ES-I3 (cell line): ENCODE results near the gene C21orf91.
"Not testable (repeated sequence)": the region's sequence is repeated elsewhere in the genome, so short reads cannot be mapped to it uniquely, and the experiment has no call there.

Experiments used
- H3K36me3 ChIP-seq: 2 replicates; pipeline ENCODE4 v1.6.1; 2013; ENCODE audit warnings: mild to moderate bottlenecking, low read length, control low read depth, moderate library complexity; ENCODE audit not compliant: insufficient read depth
- H3K4me1 ChIP-seq: 2 replicates; pipeline ENCODE4 v1.6.1; 2013; ENCODE audit warnings: mild to moderate bottlenecking, control low read depth, low read length; ENCODE audit not compliant: insufficient read depth
- H3K9ac ChIP-seq: 2 replicates; pipeline ENCODE4 v1.6.1; 2013; ENCODE audit warnings: low read depth, mild to moderate bottlenecking, low read length, moderate library complexity
- H3K9me3 ChIP-seq: 2 replicates; pipeline ENCODE4 v1.6.1; 2013; ENCODE audit warnings: mild to moderate bottlenecking, low read length, moderate library complexity; ENCODE audit not compliant: control insufficient read depth, insufficient read depth

Gene C21orf91

DNA sequence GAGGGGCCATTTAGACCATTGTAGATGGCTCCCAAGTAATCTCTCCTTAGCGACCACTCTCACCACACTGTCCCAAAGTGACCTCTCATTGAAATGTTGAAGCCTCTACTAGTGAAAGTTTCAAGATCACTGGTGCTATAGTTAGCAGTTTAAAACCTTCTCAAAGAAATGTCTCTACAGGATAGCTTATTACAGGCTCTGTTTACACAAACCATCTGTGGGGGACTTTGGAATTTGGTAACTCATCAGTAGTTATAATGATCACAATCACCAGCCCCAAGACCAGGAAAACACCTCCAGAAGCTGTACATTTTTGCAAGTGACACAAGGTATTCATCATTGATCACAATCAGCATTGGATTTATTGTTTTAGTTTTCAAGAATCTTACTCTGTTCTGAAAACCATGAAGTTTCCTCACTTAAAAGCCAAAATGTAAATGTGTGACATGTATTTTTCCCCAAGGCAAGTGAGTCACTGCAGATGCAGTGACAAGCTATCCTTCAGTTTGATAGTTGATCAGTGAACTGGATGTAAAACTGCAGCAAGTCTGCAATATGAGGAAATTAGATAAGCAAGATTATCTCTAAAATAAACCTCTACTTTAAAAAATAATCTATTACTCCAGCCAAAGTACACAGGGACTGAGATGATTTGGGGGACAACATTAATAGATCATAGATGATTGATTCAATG lies 41.9 kb downstream of the C21orf91 start:
- Histone ChIP-seq H3K9me3 (no peaks in the 10 kb centered on the region), H3K9ac (no peak overlapping the region), H3K4me1 (peaks cover 3% of the 10 kb centered on the region; the same call in 1 of the 2 replicates), H3K36me3 (peaks cover under 1% of the 10 kb centered on the region)

DNA sequence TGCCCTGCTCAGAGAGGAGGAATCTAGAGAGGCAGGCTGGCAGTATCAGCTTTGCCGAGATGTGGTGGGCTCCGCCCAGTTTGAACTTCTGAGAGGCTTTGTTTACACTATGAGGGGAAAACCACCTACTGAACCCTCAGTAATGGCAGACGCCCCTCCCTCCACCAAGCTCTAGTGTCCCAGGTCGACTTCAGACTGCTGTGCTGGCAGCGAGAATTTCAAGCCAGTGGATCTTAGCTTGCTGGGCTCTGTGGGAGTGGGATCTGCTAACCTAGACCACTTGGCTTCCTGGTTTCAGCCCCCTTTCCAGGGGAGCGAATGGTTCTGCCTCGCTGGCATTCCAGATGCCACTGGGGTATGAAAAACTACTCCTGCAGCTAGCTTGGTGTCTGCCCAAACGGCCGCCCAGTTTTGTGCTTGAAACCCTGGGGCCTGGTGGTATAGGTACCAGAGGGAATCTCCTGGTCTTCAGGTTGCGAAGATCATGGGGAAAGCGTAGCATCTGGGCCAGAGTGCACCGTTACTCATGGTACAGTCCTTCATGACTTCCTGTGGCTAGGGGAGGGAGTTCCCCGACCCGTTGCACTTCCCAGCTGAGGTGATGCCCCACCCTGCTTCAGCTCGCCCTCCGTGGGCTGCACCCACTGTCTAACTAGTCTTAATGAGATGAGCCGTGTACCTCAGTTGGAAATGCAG lies 43.6 kb downstream of the C21orf91 start:
- Histone ChIP-seq H3K9ac (no peak overlapping the region), H3K4me1 (no peaks in the 10 kb centered on the region), H3K36me3 (no peaks in the 10 kb centered on the region), H3K9me3 (no peaks in the 10 kb centered on the region)

DNA sequence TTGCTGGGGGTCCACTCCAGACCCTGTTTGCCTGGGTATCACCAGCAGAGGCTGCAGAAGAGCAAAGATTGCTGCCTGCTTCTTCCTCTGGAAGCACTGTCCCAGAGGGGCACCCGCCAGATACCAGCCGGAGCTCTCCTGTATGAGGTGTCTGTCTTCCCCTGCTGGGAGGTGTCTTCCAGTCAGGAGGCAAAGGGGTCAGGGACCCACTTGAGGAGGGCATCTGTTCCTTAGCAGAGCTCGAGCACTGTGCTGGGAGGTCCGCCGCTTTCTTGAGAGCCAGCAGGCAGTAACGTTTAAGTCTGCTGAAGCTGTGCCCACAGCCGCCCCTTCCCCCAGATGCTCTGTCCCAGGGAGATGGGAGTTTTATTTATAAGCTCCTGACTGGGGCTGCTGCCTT lies 44.1 kb downstream of the C21orf91 start:
- H3K4me1 ChIP-seq, H3K36me3 ChIP-seq, H3K9me3 ChIP-seq, H3K9ac ChIP-seq: not testable (repeated sequence)

DNA sequence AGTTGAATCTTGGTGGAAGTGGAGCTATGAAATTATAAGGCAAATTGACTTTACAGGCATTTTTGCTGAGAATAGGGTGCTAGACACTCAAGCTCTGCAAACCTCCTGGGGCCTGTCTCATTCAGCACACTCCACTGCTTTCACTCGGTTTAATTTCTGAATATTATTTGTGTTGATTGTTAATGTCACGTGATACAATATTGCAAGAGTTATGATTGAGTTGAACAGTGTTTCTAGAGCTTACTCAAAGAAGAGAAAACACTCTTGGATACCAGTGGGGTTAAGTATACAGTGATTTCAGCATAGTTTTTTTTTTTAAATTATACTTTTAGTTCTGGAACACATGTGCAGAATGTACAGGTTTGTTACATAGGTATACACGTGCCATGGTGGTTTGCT lies 49.7 kb downstream of the C21orf91 start:
- no peaks in the 10 kb centered on the region for H3K36me3 ChIP-seq
- no peak overlapping the region for H3K9ac ChIP-seq
- H3K9me3 ChIP-seq = no peaks in the 10 kb centered on the region
- no peaks in the 10 kb centered on the region for H3K4me1 ChIP-seq

DNA sequence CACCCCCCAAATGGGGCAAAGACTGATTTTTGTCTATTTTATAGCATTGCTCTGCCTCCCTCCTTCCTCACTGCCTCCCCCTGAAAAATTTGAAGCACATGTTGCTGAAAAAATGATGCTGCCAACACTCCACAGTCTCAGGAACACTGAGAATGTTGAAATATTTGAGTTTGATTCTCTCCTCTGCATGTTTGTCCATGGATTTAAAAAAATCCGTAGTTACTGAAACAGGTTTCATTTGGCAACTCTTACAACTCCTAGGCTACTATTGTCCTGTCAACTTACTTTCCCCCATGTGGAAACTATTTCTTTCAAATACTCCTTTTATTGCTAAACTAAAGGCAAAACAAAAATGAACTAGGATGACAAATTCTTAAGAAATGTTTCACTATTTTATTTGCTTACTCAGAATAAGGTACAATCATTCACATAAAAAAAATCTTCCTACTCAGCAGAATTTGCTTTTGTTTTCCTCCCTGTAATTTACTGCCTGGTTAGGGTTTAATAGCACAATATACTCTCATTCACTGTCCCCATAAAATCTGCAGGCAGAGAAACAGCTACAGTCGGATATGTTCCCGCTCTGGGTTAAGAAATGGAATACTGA lies 50.2 kb downstream of the C21orf91 start:
- H3K4me1 ChIP-seq = no peaks in the 10 kb centered on the region
- no peaks in the 10 kb centered on the region for H3K36me3 ChIP-seq
- no peaks in the 10 kb centered on the region for H3K9me3 ChIP-seq
- no peak overlapping the region for H3K9ac ChIP-seq

DNA sequence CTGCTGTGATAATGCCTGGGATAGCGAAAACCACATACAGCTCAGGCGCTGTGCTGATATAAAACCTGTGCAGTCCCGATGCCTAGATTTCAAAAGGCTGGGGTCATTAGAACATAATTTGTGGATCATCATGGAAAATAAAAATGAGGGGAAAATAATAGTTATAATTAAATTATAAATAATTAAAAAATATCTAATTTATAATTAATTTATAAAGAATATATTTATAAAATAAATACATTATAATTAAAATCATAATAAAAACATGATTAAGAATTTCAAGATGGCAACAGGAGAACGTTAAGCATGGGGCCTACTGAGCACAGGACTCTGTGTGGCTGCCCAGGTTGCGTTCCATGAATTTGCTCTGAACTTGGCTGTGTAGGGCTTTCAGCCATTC lies 53.9 kb downstream of the C21orf91 start:
- no peak overlapping the region for H3K9ac ChIP-seq
- no peaks in the 10 kb centered on the region for H3K4me1 ChIP-seq
- no peaks in the 10 kb centered on the region for H3K9me3 ChIP-seq
- H3K36me3 ChIP-seq = no peaks in the 10 kb centered on the region

DNA sequence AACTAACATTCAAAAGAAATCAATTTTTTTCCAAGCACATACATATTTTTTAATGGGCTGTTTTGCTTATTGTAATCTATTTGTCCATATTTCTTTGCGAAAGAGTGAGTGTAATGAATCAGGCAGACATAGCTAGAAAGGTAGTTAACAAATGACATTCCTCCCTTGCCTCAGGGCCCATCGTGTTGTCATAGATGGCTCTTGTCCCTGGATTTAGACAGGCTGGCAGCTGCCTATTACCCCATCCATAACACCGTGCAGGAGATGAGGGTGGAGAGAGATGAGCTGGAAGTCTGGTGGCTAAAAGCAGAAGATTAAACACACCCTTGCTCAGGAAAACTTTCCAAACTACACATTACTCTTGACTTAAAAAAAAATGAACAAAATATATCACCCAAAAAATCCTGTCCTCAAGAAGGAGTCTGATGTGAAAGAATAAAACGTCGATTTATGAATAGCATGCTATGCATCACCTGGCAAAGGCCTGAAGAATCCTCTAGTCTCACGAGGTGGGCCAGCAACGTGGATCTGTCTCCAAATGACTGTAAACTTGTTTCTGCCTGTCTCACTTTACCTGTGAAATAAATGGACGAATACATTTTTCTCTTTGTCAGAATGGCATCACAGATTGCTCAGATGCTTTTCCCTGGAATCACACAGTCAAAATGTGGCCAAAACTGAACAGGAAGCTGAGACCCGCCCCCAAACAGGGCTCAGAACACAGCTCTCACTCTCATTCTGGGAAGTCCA lies 55.7 kb downstream of the C21orf91 start:
- no peak overlapping the region for H3K9ac ChIP-seq
- no peaks in the 10 kb centered on the region for H3K36me3 ChIP-seq
- H3K4me1 ChIP-seq = no peaks in the 10 kb centered on the region
- no peaks in the 10 kb centered on the region for H3K9me3 ChIP-seq

DNA sequence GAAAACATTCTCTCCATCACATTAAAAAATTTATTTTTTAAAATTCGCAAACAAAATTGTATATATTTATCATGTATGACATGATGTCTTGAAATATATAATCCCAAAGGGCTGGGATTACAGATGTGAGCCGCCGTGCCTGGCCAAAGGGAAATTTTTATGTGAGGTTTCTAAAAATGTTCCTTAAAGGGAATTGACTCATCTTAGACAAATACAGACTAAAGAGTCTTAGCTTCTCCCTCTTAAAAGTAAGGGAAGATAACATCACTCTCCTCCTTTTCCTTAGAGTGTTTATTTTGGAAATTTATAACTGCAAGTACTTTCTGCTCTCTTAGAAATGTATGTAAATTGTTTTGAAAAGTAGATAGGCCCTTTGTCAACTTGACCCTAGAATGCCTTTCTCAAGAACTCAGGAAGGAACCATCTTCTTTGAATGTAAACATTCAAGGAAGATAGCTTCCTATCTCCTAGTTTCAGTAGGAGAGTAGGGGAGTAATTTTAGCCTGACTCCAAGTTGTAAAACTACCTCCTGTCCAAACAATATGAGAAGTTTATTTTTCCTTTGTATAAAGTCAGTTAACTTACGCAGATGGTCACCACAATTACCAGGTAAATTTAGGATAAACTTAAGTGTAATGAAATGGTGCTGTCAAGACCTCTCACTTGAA lies 59.5 kb downstream of the C21orf91 start:
- Histone ChIP-seq H3K9ac (no peak overlapping the region), H3K36me3 (no peaks in the 10 kb centered on the region), H3K9me3 (no peaks in the 10 kb centered on the region), H3K4me1 (no peaks in the 10 kb centered on the region)

DNA sequence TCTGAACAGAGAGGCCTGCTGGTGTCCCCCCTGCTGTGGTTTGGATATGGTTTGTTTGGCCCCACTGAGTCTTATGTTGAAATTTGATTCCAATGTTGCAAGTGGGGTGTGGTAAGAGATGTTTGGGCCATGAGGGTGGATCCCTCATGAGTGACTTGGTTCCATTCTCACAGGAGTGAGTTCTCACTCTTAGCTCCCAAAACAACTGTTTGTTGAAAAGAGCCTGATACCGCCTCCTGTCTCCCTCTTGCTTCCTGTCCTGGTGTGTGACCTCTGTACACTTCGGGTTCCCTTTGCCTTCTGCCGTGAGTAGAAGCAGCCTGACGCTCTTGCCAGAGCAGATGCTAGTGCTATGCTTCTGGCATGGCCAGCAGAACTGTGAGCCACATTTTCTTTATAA lies 60.5 kb downstream of the C21orf91 start:
- H3K4me1 ChIP-seq = no peaks in the 10 kb centered on the region
- H3K9me3 ChIP-seq = no peaks in the 10 kb centered on the region

DNA sequence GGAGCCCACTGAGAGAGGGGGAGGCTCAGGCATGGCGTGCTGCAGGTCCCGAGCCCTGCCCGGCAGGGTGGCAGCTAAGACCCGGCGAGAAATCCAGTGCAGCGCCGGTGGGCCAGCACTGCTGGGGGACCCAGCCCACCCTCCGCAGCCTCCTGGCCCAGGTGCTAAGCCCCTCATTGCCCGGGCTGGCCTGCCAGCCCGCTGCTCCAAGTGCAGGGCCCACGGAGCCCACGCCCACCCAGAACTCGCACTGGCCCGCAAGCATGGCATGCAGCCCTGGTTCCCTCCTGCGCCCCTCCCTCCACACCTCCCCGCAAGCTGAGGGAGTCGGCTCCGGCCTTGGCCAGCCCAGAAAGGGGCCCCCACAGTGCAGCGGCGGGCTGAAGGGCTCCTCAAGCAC lies 61.5 kb downstream of the C21orf91 start:
- Histone ChIP-seq H3K4me1 (no peaks in the 10 kb centered on the region), H3K9ac (no peak overlapping the region), H3K9me3 (no peaks in the 10 kb centered on the region), H3K36me3 (no peaks in the 10 kb centered on the region)

More for the DNA sequence above, 60.5 kb downstream of the C21orf91 start:
- no peak overlapping the region for H3K9ac ChIP-seq
- H3K36me3 ChIP-seq = no peaks in the 10 kb centered on the region

DNA sequence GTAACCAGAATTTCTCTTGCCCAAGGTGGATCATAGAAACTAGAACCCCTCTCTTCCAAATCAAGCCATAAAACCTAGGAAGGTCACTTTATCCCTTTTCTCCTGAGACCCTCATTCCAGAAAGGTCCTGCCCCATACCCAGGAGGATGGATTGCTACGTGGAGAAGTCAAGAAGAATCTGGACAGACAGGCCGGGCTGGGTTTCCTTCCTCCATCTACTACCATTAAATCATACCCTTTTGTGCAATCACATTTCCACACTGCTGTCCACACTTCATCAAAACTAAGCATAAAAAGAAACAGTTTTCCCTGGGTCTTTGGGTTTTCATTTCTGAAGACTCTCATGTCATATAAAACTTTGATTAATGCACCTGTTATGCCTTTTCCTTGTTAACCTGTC lies 65.4 kb downstream of the C21orf91 start:
- H3K4me1 ChIP-seq = no peaks in the 10 kb centered on the region
- no peak overlapping the region for H3K9ac ChIP-seq
- no peaks in the 10 kb centered on the region for H3K36me3 ChIP-seq
- H3K9me3 ChIP-seq = no peaks in the 10 kb centered on the region

DNA sequence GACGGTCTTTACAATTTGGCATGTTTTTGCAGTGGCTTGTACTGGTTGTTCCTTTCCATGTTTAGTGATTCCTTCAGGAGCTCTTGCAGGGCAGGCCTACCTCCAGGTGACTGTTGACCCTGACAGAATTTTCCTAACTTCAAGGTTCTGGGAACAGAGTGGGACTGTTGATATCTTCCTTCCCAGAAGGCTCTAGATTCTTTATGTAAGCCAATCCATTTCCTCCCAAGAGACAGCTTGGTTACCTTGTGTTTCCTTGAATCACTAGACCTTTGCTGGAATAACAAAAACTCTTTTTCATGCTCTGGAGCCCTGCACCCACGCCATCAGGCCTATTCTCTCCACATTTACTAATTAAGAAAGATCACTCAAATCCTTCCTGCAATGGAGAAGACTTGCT lies 67.0 kb downstream of the C21orf91 start:
- Histone ChIP-seq H3K9me3 (no peaks in the 10 kb centered on the region), H3K9ac (no peak overlapping the region), H3K36me3 (no peaks in the 10 kb centered on the region), H3K4me1 (no peaks in the 10 kb centered on the region)

DNA sequence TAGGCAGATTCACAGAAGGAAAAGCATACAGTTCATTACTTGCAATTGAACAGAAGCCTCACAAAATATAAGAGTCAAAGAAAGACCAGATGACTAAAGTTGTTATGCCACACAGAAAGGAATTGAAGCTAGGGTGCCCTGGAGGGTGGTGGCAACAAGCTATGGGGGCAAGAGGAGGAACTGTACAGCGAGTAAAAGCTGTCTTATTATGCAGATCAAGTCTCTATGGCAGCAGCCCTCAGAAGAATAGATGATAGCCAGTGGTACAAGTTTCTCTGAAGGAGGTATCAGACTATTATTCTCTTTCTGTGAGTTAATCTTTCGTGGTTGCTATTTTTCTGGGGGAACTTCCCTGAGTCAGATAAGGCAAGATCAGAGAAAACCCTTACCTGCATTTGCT lies 72.2 kb downstream of the C21orf91 start:
- Histone ChIP-seq H3K9ac (no peak overlapping the region), H3K9me3 (no peaks in the 10 kb centered on the region; the same call in 1 of the 2 replicates), H3K36me3 (no peaks in the 10 kb centered on the region), H3K4me1 (no peaks in the 10 kb centered on the region)

DNA sequence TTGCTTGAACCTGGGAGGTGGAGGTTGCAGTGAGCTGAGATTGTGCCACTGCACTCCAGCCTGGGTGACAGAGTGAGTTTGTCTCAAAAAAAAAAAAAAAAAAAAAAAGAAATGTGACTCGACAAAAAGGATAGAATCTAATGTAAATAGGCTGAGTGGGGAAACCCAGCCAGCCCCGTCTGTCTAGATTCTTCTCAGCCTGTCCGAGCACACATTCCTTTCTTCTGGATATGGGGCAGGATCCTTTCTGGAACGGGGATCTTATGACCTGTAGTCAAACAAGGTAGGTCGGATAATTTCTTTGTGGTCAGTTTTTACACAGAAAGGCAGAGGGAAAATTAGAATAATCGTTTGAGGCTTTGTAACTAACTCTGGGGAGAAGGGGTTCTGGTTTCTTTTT lies 74.1 kb downstream of the C21orf91 start:
- H3K4me1 ChIP-seq = no peaks in the 10 kb centered on the region
- H3K9me3 ChIP-seq = no peaks in the 10 kb centered on the region; the same call in 1 of the 2 replicates
- H3K36me3 ChIP-seq = no peaks in the 10 kb centered on the region
- H3K9ac ChIP-seq = no peak overlapping the region
